Neural progenitor cell (in vitro differentiated cells): ENCODE data around the gene SIGLEC15. TPM values are rescaled to one million over a fixed set of nuclear protein-coding genes. Genes with fewer than 3 reads are reported as not detected.
"Not testable (repeated sequence)": the region's sequence is repeated elsewhere in the genome, so short reads cannot be mapped to it uniquely, and the experiment has no call there.

Experiments
- DNase-seq: peaks from one replicate; pipeline ENCODE4 v3.0.0-alpha.2; 2016; ENCODE audit warnings: low spot score
- H2AFZ ChIP-seq: fragments of 200-600 bp; sonication (generic); replicated peaks from 2 replicates; pipeline ENCODE4 v1.6.1; 2016; ENCODE audit warnings: antibody characterized with exemption
- H3F3A ChIP-seq: fragments of 200-600 bp; sonication (generic); 2 replicates; pipeline ENCODE4 v1.6.1; 2016; ENCODE audit warnings: antibody characterized with exemption, low read depth
- H3K27ac ChIP-seq: fragments of 200-600 bp; sonication (generic); 2 replicates; pipeline ENCODE4 v1.5.1; 2016; ENCODE audit warnings: mild to moderate bottlenecking
- H3K27me3 ChIP-seq: fragments of 200-600 bp; sonication (generic); 2 replicates; pipeline ENCODE4 v1.6.1; 2016; ENCODE audit warnings: mild to moderate bottlenecking, moderate library complexity
- H3K36me3 ChIP-seq: fragments of 200-600 bp; sonication (generic); 2 replicates; pipeline ENCODE4 v1.5.1; 2016
- H3K4me1 ChIP-seq: fragments of 200-600 bp; sonication (generic); 2 replicates; pipeline ENCODE4 v1.6.1; 2016; ENCODE audit warnings: mixed run types
- H3K4me2 ChIP-seq: fragments of 200-600 bp; sonication (generic); 2 replicates; pipeline ENCODE4 v1.6.1; 2016
- H3K4me3 ChIP-seq: fragments of 200-600 bp; sonication (generic); 2 replicates; pipeline ENCODE4 v1.5.1; 2016
- H3K79me2 ChIP-seq: fragments of 200-600 bp; sonication (generic); 2 replicates; pipeline ENCODE4 v1.6.1; 2016; ENCODE audit warnings: low read depth
- H3K9ac ChIP-seq: fragments of 200-600 bp; sonication (generic); 2 replicates; pipeline ENCODE4 v1.6.1; 2016
- H3K9me3 ChIP-seq: fragments of 200-600 bp; sonication (generic); 2 replicates; pipeline ENCODE4 v1.5.1; 2016; ENCODE audit warnings: low read depth
- H4K20me1 ChIP-seq: fragments of 200-600 bp; sonication (generic); 2 replicates; pipeline ENCODE4 v1.6.1; 2016; ENCODE audit warnings: low read depth
- H3K27ac Mint-ChIP-seq: 3 replicates; pipeline ENCODE4 v1.8.0; 2021; ENCODE audit warnings: mixed read lengths
- H3K27me3 Mint-ChIP-seq: 2 replicates; pipeline ENCODE4 v1.8.0; 2022; ENCODE audit warnings: low read depth, mild to moderate bottlenecking, inconsistent platforms, moderate library complexity, mixed read lengths; ENCODE audit not compliant: insufficient read depth
- H3K36me3 Mint-ChIP-seq: 3 replicates; pipeline ENCODE4 v1.8.0; 2021; ENCODE audit warnings: mixed read lengths
- H3K4me1 Mint-ChIP-seq: 3 replicates; pipeline ENCODE4 v1.8.0; 2021; ENCODE audit warnings: mixed read lengths
- H3K4me3 Mint-ChIP-seq: 3 replicates; pipeline ENCODE4 v1.8.0; 2021; ENCODE audit warnings: mild to moderate bottlenecking, moderate library complexity, mixed read lengths
- H3K9me3 Mint-ChIP-seq: 3 replicates; pipeline ENCODE4 v1.8.0; 2020; ENCODE audit warnings: mixed read lengths
- CTCF ChIP-seq: fragments of 200-600 bp; sonication (generic); IDR thresholded peaks from 2 replicates; pipeline ENCODE4 v1.5.1; 2017; ENCODE audit warnings: antibody characterized with exemption, mild to moderate bottlenecking
- EZH2 ChIP-seq: fragments of 200-600 bp; sonication (generic); IDR thresholded peaks from 2 replicates; pipeline ENCODE4 v1.6.1; 2017; ENCODE audit warnings: antibody characterized with exemption, mild to moderate bottlenecking, moderate library complexity
- EZH2phosphoT487 ChIP-seq: fragments of 200-600 bp; sonication (generic); IDR thresholded peaks from 2 replicates; pipeline ENCODE4 v1.6.1; 2017; ENCODE audit warnings: antibody characterized with exemption
- total RNA-seq: library from RNA; depleted of rRNA; stranded (reverse); fragments of >200 nt; gene quantifications from 2 replicates; pipeline ENCODE4 v1.2.3, GENCODE V29; 2015; ENCODE audit warnings: low replicate concordance

Gene SIGLEC15
- total RNA-seq, 1 donor from 2014 or later: not detected

DNA sequence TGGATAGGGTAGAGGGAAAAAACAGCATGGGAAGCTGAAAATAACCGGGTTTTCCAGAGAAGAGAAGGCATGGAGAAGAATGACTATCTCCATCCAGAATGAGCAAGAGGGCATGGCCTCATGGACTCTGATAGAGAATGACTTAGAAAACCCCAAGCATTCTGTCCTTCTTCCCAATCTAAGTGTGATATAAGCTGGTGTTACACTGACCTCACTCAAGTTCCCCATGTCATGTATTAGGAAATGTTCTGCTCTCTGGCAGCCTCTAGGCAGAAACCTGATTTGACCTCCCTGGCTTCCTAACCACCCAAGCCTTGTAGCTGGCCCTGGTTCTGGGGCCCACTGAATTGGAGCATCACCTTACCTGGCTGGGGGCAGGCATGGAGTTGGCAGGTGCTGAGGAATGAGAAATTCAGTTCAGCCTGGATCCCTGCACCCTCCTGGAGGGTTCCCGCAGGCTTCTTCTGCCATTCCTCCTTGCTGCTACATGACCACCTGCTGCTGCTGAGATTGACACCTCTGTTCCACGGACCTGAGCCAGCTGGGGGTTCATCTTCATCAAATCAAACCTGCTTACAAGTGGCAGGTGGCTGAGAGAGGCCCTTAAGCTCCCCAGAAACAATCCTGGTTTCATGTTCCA is 5.2 kb upstream of the SIGLEC15 start:
- DNase-seq: no peak
- no peak overlapping the region for H2AFZ ChIP-seq
- Mint-ChIP-seq H3K4me3 (no peak overlapping the region), H3K9me3 (no peaks in the 10 kb centered on the region), H3K36me3 (no peaks in the 10 kb centered on the region), H3K27ac (no peak overlapping the region), H3K4me1 (peaks cover 4% of the 10 kb centered on the region), H3K27me3 (peaks cover 2% of the 10 kb centered on the region)
- H3K4me2 ChIP-seq: no peak overlapping the region
- no peak overlapping the region for H3K27ac ChIP-seq
- no peaks in the 10 kb centered on the region for H3K27me3 ChIP-seq
- TF ChIP-seq EZH2phosphoT487 (no peak), EZH2 (no peak), CTCF (no peak)
- H3K36me3 ChIP-seq: no peaks in the 10 kb centered on the region
- H3K79me2 ChIP-seq: no peaks in the 10 kb centered on the region
- H3K4me1 ChIP-seq: no peaks in the 10 kb centered on the region
- no peak overlapping the region for H3K9ac ChIP-seq
- H3K9me3 ChIP-seq: no peaks in the 10 kb centered on the region
- no peaks in the 10 kb centered on the region for H4K20me1 ChIP-seq
- H3F3A ChIP-seq: no peaks in the 10 kb centered on the region
- no peak overlapping the region for H3K4me3 ChIP-seq

DNA sequence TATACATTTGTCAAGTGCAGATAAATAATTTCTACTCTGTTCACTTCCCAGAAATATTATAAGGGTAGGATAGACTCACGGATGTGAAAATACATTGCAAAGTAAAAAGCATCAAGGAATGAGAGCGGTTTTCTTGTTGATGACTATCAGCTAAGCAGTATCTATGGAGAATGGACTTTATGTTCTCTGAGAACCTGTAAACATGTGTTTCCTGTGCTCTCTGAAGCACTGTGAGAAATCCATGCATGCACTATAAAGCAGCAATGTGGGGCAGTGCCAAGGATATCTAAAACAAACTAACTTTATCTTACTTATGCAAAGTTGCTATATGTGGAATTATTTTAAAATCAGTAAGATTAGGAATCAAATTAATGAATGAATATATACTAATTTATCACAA is 4.4 kb upstream of the SIGLEC15 start:
- no peak for DNase-seq
- peaks cover 9% of the 10 kb centered on the region for H3K4me1 Mint-ChIP-seq
- H3F3A ChIP-seq: no peaks in the 10 kb centered on the region
- H3K9me3 ChIP-seq: no peaks in the 10 kb centered on the region
- H2AFZ ChIP-seq: no peak overlapping the region
- no peaks in the 10 kb centered on the region for H3K9me3 Mint-ChIP-seq
- no peak overlapping the region for H3K4me3 Mint-ChIP-seq
- H3K79me2 ChIP-seq: no peaks in the 10 kb centered on the region
- no peak overlapping the region for H3K9ac ChIP-seq
- H3K27ac ChIP-seq: no peak overlapping the region
- H3K4me1 ChIP-seq: no peaks in the 10 kb centered on the region
- no peaks in the 10 kb centered on the region for H3K36me3 ChIP-seq
- H4K20me1 ChIP-seq: no peaks in the 10 kb centered on the region
- H3K36me3 Mint-ChIP-seq: no peaks in the 10 kb centered on the region
- no peak overlapping the region for H3K4me2 ChIP-seq
- no peak overlapping the region for H3K27ac Mint-ChIP-seq
- no peaks in the 10 kb centered on the region for H3K27me3 ChIP-seq
- H3K27me3 Mint-ChIP-seq: peaks cover 7% of the 10 kb centered on the region
- TF ChIP-seq EZH2: no peak
- no peak for TF ChIP-seq EZH2phosphoT487
- H3K4me3 ChIP-seq: no peak overlapping the region

DNA sequence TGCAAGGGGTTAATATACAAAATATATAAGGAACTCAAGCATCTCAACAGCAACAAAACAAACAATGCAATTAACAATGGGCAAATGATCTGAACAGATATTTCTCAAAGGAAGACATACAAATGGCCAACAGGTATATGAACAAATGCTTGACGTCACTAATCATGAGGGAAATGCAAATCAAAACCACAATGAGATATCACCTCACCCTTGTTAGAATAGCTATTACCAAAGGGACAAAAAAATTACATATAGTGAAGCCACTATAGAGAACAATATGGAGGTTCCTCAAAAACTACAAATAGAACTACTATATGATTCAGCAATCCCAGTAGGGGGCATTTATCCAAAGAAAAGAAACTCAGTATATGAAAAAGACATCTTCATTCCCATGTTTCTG is 3.8 kb upstream of the SIGLEC15 start:
- no peak overlapping the region for H2AFZ ChIP-seq
- TF ChIP-seq EZH2 (no peak), EZH2phosphoT487 (no peak), CTCF (no peak)
- no peaks in the 10 kb centered on the region for H3K79me2 ChIP-seq
- H3K4me1 ChIP-seq: no peaks in the 10 kb centered on the region
- H3K27ac Mint-ChIP-seq: no peak overlapping the region
- H3K4me3 Mint-ChIP-seq: no peak overlapping the region
- H3K27me3 ChIP-seq: no peaks in the 10 kb centered on the region
- H3K4me1 Mint-ChIP-seq: peaks cover 11% of the 10 kb centered on the region
- H3F3A ChIP-seq: no peaks in the 10 kb centered on the region
- no peak overlapping the region for H3K9ac ChIP-seq
- H3K27ac ChIP-seq: no peak overlapping the region
- H3K9me3 ChIP-seq: no peaks in the 10 kb centered on the region
- no peaks in the 10 kb centered on the region for H3K9me3 Mint-ChIP-seq
- DNase-seq: no peak
- peaks cover 7% of the 10 kb centered on the region for H3K27me3 Mint-ChIP-seq
- no peak overlapping the region for H3K4me3 ChIP-seq
- no peaks in the 10 kb centered on the region for H4K20me1 ChIP-seq
- H3K36me3 ChIP-seq: no peaks in the 10 kb centered on the region
- no peak overlapping the region for H3K4me2 ChIP-seq
- no peaks in the 10 kb centered on the region for H3K36me3 Mint-ChIP-seq

DNA sequence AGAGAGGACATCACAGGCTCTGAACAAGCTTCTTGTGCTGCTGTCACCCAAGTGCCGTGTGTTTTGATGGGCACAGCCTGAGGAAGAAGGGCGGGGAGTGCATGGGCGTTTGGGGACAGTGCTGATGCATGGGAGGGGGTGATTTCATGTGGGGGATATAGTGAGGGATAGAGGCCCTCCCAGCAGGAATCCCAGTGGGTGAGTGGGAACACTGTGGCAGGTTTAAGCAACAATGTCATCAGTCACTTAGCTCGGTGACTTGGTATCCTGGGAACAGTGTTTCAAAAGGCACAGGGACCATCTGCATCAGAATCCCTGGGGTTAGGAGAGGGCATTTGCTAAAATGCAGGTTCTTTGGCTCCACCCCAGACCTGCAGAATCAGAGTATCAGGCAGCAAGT is 609 bp downstream of the SIGLEC15 start:
- no peaks in the 10 kb centered on the region for H3K9me3 Mint-ChIP-seq
- peak overlapping the region; percentile 96 for H3K27ac Mint-ChIP-seq
- Histone ChIP-seq H3K4me2 (no peak overlapping the region), H3K4me3 (no peak overlapping the region), H3K9me3 (no peaks in the 10 kb centered on the region), H3F3A (no peaks in the 10 kb centered on the region), H3K79me2 (no peaks in the 10 kb centered on the region), H4K20me1 (no peaks in the 10 kb centered on the region), H3K36me3 (no peaks in the 10 kb centered on the region), H3K27me3 (no peaks in the 10 kb centered on the region), H3K27ac (no peak overlapping the region), H2AFZ (no peak overlapping the region), H3K9ac (no peak overlapping the region), H3K4me1 (peaks cover 6% of the 10 kb centered on the region)
- no peaks in the 10 kb centered on the region for H3K36me3 Mint-ChIP-seq
- H3K27me3 Mint-ChIP-seq: peaks cover 16% of the 10 kb centered on the region
- no peak for DNase-seq
- TF ChIP-seq EZH2: no peak
- TF ChIP-seq EZH2phosphoT487: no peak
- no peak for TF ChIP-seq CTCF
- peaks cover 39% of the 10 kb centered on the region for H3K4me1 Mint-ChIP-seq
- no peak overlapping the region for H3K4me3 Mint-ChIP-seq

DNA sequence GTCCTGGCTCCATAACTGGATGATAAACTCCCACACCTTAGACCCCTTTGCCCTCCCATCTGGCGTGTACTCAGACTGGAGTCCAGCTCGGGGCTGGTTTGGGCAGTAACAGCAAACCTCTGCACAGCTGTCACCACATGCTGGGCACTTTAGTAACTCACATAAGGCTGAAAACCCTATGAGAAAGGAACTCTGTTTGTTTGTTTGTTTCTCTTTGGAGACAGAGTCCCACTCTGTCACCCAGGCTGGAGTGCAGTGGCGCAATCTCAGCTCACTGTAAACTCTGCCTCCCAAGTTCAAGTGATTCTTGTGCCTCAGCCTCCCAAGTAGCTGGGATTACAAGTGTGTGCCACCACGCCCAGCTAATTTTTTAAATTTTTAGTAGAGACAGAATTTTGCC is 1.2 kb downstream of the SIGLEC15 start:
- H3K27me3 ChIP-seq, H3K36me3 Mint-ChIP-seq, H3F3A ChIP-seq, H3K27ac ChIP-seq, H3K9me3 Mint-ChIP-seq, H3K27ac Mint-ChIP-seq, H3K79me2 ChIP-seq, H3K4me3 Mint-ChIP-seq, H3K4me2 ChIP-seq, H4K20me1 ChIP-seq, H3K4me3 ChIP-seq, H3K9ac ChIP-seq, DNase-seq, H3K4me1 ChIP-seq, H3K36me3 ChIP-seq, H2AFZ ChIP-seq, H3K9me3 ChIP-seq: not testable (repeated sequence)
- Mint-ChIP-seq H3K27me3 (peaks cover 16% of the 10 kb centered on the region), H3K4me1 (peaks cover 39% of the 10 kb centered on the region)
